Mesothelial cell of epicardium (in vitro differentiated cells): Measurements from ENCODE around the gene FAM120B. TPM values are rescaled to one million over a fixed set of nuclear protein-coding genes. Genes with fewer than 3 reads are reported as not detected.
"Not testable (repeated sequence)": the region's sequence is repeated elsewhere in the genome, so short reads cannot be mapped to it uniquely, and the experiment has no call there.

Source experiments
- DNase-seq, 2 experiments: peaks; one replicate each; pipeline ENCODE4 v3.0.0; 2021; ENCODE audit warnings: low spot score in 2 of 2; ENCODE audit not compliant: unreplicated experiment in 2 of 2
- H3K27ac Mint-ChIP-seq: 2 replicates; pipeline ENCODE4 v1.8.0; 2021; ENCODE audit warnings: mixed read lengths
- H3K27me3 Mint-ChIP-seq: 2 replicates; pipeline ENCODE4 v1.8.0; 2021; ENCODE audit warnings: low read depth, mixed read lengths
- H3K36me3 Mint-ChIP-seq: 2 replicates; pipeline ENCODE4 v1.8.0; 2021; ENCODE audit warnings: mixed read lengths
- H3K4me1 Mint-ChIP-seq: 2 replicates; pipeline ENCODE4 v1.8.0; 2021; ENCODE audit warnings: mixed read lengths
- H3K4me3 Mint-ChIP-seq: 2 replicates; pipeline ENCODE4 v1.8.0; 2021; ENCODE audit warnings: mild to moderate bottlenecking, moderate library complexity, mixed read lengths
- H3K9me3 Mint-ChIP-seq: 2 replicates; pipeline ENCODE4 v1.8.0; 2021; ENCODE audit warnings: mixed read lengths
- total RNA-seq: library from RNA; stranded (reverse); gene quantifications from 3 replicates; pipeline ENCODE4 v1.2.1, GENCODE V29; 2021
- TF ChIP-seq, protein P1 (sequence below): fragments of 200-600 bp; sonication (generic); IDR thresholded peaks from one replicate; pipeline ENCODE4 v1.5.0; 2021; ENCODE audit warnings: antibody characterized with exemption; ENCODE audit not compliant: unreplicated experiment

Gene FAM120B
- total RNA-seq, 1 donor from 2014 or later: 44.1 TPM

DNA sequence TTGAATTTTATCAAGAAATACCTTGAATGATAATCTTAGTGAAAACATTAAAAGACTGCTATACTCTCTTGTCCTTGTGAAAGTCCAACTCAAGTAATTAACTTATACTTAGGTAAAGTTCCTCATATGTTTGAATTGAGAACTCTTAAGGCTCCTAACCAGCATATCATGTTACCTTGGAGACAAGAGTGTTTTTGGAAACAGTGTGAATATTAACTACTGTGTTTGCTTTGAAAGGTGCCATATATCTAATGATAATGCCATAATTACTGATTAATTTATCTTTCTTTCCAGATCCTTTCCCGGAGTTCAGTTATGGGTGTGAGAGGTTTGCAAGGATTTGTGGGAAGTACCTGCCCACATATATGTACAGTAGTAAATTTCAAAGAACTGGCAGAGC, 10.5 kb downstream of the FAM120B start:
- H3K9me3 Mint-ChIP-seq: no peaks in the 10 kb centered on the region
- H3K36me3 Mint-ChIP-seq: peaks cover 23% of the 10 kb centered on the region
- H3K4me1 Mint-ChIP-seq: no peaks in the 10 kb centered on the region
- H3K4me3 Mint-ChIP-seq: no peak overlapping the region
- TF ChIP-seq, protein P1, sequence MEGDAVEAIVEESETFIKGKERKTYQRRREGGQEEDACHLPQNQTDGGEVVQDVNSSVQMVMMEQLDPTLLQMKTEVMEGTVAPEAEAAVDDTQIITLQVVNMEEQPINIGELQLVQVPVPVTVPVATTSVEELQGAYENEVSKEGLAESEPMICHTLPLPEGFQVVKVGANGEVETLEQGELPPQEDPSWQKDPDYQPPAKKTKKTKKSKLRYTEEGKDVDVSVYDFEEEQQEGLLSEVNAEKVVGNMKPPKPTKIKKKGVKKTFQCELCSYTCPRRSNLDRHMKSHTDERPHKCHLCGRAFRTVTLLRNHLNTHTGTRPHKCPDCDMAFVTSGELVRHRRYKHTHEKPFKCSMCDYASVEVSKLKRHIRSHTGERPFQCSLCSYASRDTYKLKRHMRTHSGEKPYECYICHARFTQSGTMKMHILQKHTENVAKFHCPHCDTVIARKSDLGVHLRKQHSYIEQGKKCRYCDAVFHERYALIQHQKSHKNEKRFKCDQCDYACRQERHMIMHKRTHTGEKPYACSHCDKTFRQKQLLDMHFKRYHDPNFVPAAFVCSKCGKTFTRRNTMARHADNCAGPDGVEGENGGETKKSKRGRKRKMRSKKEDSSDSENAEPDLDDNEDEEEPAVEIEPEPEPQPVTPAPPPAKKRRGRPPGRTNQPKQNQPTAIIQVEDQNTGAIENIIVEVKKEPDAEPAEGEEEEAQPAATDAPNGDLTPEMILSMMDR: no peak
- no peak overlapping the region for H3K27ac Mint-ChIP-seq
- no peaks in the 10 kb centered on the region for H3K27me3 Mint-ChIP-seq
- DNase-seq: no peak

DNA sequence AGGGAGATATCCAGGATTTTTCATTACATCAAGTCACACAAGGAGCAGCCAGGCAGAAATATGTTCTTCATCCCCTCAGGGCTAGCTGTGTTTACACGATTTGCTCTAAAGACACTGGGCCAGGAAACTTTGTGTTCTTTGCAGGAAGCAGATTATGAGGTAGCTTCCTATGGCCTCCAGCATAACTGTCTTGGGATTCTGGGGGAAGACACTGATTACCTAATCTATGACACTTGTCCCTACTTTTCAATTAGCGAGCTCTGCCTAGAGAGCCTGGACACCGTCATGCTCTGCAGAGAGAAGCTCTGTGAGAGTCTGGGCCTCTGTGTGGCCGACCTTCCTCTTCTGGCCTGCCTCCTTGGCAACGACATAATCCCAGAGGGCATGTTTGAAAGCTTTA, 11.2 kb downstream of the FAM120B start:
- Mint-ChIP-seq H3K27ac (no peak overlapping the region), H3K9me3 (no peaks in the 10 kb centered on the region), H3K27me3 (no peaks in the 10 kb centered on the region), H3K36me3 (peaks cover 29% of the 10 kb centered on the region), H3K4me3 (no peak overlapping the region), H3K4me1 (no peaks in the 10 kb centered on the region)
- TF ChIP-seq, protein P1: no peak
- DNase-seq: no peak

DNA sequence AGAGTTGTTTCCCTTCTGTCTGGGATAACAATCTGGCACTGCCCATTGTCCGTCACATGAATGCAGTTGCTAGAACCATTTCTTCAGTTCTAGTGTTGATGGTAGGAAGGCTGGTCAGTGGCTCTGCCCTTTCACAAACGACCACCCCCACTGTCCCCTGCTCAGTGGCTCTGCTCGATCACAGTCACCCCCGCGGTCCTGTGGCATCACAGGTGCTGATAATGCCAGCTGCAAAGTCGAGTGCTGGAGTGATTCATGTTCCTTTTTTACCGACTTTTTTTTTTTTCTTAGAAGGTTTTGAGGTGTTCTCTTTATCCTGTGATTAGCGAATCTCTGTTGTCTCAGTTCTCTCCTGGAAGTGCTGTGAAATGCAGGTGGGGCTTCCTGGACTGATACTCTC, 22.8 kb downstream of the FAM120B start:
- H3K4me3 Mint-ChIP-seq: no peak overlapping the region
- TF ChIP-seq, protein P1: no peak
- peaks cover 40% of the 10 kb centered on the region for H3K36me3 Mint-ChIP-seq
- H3K27ac Mint-ChIP-seq: no peak overlapping the region
- no peaks in the 10 kb centered on the region for H3K4me1 Mint-ChIP-seq
- no peaks in the 10 kb centered on the region for H3K27me3 Mint-ChIP-seq
- DNase-seq: no peak
- peaks cover 5% of the 10 kb centered on the region for H3K9me3 Mint-ChIP-seq

DNA sequence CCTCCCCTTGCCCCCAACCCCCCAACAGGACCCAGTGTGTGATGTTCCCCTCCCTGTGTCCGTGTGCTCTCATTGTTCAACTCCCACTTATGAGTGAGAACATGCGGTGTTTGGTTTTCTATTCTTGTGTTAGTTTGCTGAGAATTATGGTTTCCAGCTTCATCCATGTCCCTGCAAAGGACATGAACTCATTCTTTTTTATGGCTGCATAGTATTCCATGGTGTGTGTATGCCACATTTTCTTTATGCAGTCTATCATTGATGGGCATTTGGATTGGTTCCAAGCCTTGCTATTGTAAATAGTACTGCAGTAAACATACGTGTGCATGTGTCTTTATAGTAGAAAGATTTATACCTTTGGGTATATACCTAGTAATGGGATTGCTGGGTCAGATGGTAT, 28.6 kb downstream of the FAM120B start:
- H3K27ac Mint-ChIP-seq, H3K27me3 Mint-ChIP-seq, DNase-seq, H3K4me1 Mint-ChIP-seq, H3K4me3 Mint-ChIP-seq, H3K9me3 Mint-ChIP-seq: not testable (repeated sequence)
- H3K36me3 Mint-ChIP-seq: peaks cover 52% of the 10 kb centered on the region

DNA sequence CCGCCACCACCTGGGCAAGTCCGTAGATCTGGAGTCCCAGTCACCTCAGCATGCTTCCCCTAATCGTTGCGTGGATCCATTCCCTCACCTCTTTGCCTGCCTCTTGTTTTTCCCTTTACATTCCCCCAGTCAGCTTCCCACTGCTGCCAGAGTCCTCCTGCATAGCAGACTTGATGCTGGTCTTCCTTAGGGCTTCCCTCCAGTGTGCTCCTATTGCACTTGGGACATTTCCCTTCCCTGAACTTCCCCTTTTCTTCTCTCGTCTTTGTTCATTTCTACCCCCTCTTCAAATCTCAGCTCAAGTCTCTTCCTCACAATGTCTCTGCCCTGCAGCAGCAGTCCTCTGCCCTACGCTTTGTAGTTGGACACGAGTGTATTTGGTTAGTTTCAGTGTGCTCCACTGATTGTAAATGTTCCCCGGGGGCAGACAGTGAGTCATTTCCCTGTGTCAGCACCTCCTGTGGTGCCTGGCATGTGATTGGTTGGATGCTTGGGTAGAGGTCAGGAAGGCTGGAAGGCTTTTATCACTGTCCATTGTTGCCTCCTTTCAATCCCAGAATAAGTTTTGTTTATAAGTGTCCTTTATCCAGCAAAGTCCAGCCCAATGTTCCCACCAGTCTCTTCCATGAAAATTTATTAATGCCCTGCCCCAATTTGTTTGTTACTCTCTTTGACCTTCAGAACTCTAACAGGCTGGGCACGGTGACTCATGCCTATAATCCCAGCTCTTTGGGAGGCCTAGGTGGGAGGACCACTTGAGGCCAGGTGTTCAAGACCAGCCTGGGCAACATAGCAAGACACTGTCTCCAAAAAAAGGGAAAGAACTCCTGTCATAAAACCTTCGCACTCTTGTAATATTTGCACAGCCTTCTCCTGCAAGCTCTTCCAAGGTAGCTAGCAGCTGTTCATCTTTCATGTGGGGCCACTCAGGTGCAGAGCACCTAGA, 38.3 kb downstream of the FAM120B start:
- H3K27ac Mint-ChIP-seq: no peak overlapping the region
- H3K4me3 Mint-ChIP-seq: no peak overlapping the region

DNA sequence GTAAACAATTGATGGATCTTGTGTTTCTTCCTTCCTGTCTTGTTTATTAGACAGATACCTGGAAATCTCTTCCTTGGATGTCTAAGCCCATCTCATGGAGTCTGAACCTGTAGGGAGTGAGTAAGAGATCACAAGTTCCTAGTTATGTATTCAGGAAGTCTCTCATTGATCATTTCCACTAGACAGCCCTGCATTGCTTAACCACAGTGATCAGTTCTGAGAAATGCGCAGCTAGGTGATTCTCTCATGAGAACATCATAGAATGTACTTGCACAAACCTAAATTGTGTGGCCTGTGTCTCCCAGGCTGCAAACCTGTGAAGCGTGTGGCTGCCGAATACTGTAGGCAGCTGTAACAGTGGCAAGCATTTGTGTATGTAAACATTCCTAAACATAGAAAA, 39.1 kb downstream of the FAM120B start:
- H3K36me3 Mint-ChIP-seq: peaks cover 48% of the 10 kb centered on the region
- no peak overlapping the region for H3K27ac Mint-ChIP-seq
- H3K4me3 Mint-ChIP-seq: no peak overlapping the region
- H3K27me3 Mint-ChIP-seq: no peaks in the 10 kb centered on the region
- peaks cover 8% of the 10 kb centered on the region for H3K9me3 Mint-ChIP-seq
- H3K4me1 Mint-ChIP-seq: peaks cover 3% of the 10 kb centered on the region
- DNase-seq: no peak
- TF ChIP-seq, protein P1: no peak

More for the DNA sequence above, 38.3 kb downstream of the FAM120B start:
- Mint-ChIP-seq H3K27me3 (no peaks in the 10 kb centered on the region), H3K4me1 (peaks cover 11% of the 10 kb centered on the region), H3K36me3 (peaks cover 43% of the 10 kb centered on the region), H3K9me3 (peaks cover 5% of the 10 kb centered on the region)
- TF ChIP-seq, protein P1: no peak
- no peak for DNase-seq
